Epithelial cell of proximal tubule (primary cell): ENCODE measurements around the gene TBC1D22A. TPM values are rescaled to one million over a fixed set of nuclear protein-coding genes. Genes with fewer than 3 reads are reported as not detected.

Experiments used
- DNase-seq: peaks from one replicate; pipeline ENCODE4 v3.0.0-alpha.2; 2011; ENCODE audit warnings: low read depth
- H3K4me3 ChIP-seq: 2 replicates; pipeline ENCODE4 v1.5.1; 2011; ENCODE audit warnings: low read depth, mild to moderate bottlenecking, low read length
- total RNA-seq: library from RNA; depleted of rRNA; stranded (reverse); fragments of >200 nt; gene quantifications from 2 replicates; pipeline ENCODE4 v1.2.3, GENCODE V29; 2015
- TF ChIP-seq, protein P1 (sequence below): conservative IDR thresholded peaks from 2 replicates; pipeline ENCODE4 v1.5.1; 2012; ENCODE audit warnings: low read depth, mild to moderate bottlenecking, low read length

Gene TBC1D22A
- total RNA-seq, 1 donor from 2014 or later: 22.7 TPM

- H3K4me3 ChIP-seq: no peak overlapping the region
- TF ChIP-seq, protein P1, sequence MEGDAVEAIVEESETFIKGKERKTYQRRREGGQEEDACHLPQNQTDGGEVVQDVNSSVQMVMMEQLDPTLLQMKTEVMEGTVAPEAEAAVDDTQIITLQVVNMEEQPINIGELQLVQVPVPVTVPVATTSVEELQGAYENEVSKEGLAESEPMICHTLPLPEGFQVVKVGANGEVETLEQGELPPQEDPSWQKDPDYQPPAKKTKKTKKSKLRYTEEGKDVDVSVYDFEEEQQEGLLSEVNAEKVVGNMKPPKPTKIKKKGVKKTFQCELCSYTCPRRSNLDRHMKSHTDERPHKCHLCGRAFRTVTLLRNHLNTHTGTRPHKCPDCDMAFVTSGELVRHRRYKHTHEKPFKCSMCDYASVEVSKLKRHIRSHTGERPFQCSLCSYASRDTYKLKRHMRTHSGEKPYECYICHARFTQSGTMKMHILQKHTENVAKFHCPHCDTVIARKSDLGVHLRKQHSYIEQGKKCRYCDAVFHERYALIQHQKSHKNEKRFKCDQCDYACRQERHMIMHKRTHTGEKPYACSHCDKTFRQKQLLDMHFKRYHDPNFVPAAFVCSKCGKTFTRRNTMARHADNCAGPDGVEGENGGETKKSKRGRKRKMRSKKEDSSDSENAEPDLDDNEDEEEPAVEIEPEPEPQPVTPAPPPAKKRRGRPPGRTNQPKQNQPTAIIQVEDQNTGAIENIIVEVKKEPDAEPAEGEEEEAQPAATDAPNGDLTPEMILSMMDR: no peak
- no peak for DNase-seq
Measured at GRCh38 chr22:47142427-47143046, 380.1 kb downstream of the TBC1D22A start.

GRCh38 chr22:47143249-47143938, 380.9 kb downstream of the TBC1D22A start:
- no peak for DNase-seq
- H3K4me3 ChIP-seq: no peak overlapping the region
- TF ChIP-seq, protein P1: no peak

DNA sequence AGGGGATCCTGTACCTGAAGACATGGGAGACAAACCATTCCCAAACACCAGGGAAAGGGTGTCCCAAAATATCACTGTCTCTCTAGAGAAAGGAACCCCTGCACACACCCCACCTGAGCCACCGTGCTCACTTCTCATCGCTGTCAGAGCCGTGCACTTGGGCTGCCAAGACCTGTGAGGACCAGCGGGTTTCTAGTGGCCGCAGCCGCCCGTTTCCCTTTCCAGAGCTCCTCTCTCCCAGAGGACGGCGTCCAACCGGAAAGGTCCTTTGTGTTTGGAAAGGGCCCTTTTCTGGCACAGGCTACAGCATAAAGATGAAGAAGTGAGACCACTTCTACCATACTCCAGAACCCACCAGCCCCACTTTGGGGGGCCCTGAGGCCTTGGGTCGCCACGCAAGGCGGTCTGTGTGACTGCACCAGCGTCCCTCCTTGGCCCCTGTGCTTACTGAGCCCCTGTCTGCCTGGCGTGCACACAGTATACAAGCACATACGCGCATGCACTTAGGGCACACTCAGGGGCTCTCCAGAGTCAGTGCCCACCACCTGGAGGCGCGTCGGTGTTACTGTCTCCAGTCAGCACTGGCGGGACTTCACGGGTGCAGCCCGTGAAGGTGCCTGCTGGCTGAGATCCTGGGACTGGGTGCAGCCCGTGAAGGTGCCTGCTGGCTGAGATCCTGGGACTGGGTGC, 381.8 kb downstream of the TBC1D22A start:
- TF ChIP-seq, protein P1: no peak
- DNase-seq: no peak
- H3K4me3 ChIP-seq: no peak overlapping the region

DNA sequence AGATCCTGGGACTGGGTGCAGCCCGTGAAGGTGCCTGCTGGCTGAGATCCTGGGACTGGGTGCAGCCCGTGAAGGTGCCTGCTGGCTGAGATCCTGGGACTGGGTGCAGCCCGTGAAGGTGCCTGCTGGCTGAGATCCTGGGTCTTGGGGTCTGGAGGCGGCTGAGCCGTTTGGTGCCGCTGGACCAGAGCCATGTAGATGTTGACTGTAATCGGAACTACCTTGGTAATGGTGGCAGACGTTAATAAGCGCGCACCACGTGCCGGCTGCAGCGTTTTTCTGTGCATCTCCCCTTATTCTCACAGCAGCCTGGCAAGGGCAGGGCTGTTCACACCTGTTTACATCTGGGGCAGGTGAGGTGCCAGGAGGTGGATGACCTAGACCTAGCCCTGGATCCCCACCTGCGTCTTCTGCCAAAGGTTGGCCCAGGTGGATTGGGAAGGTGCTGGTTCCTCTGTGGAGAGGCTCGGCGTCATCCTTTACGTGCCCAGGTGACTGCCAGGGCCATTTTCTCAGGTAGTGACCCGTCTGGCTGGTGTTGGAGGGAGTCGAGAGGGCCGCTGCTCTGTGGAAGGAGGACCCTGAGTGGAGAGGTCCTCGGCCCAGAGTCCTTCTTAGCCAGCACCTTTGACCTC, 382.5 kb downstream of the TBC1D22A start:
- TF ChIP-seq, protein P1: no peak
- no peak overlapping the region for H3K4me3 ChIP-seq
- no peak for DNase-seq

DNA sequence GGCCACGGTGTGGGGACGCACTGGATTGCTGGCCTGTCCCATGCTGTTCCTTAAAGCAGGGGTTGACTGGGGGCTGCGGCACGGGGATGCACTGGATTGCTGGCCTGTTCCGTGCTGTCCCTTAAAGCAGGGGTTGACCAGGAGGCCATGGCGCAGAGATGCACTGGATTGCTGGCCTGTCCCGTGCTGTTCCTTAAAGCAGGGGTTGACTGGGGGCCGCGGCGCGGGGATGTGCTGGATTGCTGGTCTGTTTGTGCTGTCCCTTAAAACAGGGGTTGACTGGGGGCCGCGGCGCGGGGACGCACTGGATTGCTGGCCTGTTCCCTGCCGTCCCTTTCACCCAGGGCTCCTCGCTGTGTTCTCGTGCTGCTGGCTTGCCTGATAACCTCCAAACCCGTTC, 383.4 kb downstream of the TBC1D22A start:
- TF ChIP-seq, protein P1: no peak
- no peak overlapping the region for H3K4me3 ChIP-seq
- DNase-seq: no peak

DNA sequence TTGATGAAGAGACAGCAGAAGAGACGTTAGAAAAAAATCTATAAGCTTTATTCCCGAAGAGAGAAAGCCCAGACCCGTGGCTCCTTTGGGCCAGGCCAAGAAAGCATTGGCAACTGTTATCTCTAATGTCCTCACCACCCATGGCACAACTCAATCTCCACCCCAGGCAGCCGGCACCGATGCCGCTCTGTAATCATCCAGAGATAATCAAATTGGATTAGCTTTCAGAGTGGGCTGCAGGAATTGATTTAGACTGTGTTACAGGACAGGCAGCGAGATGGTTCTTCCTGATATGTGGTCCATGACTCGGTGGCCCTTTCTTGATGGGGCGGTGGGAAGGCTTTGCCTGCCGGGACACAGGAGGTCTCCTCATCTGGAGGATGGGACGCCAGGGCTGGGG, 383.9 kb downstream of the TBC1D22A start:
- H3K4me3 ChIP-seq: no peak overlapping the region
- TF ChIP-seq, protein P1: no peak
- no peak for DNase-seq
